Panc1 (cell line): ENCODE measurements around the gene IYD. TPM values are rescaled to one million over a fixed set of nuclear protein-coding genes. Genes with fewer than 3 reads are reported as not detected.

Experiments used
- ATAC-seq: fragments of 200-7000 bp; cut with Tn5 transposase; 2 replicates; pipeline ENCODE4 v1.9.1; 2020; ENCODE audit warnings: mild to moderate bottlenecking, moderate library complexity
- BruUV-seq: library from RNA; stranded (reverse); fragments of 400-500 nt; replicated peaks from 2 replicates; lab custom pipeline; 2021; lab: Mats Ljungman, UMichigan
- CTCF ChIA-PET: fragments of 300-600 bp; sonication (Branson Sonifier 250); formaldehyde crosslinking; loops from one replicate; lab custom pipeline; 2022; ENCODE audit warnings: antibody characterized with exemption; lab: Charles Lee
- POLR2A ChIA-PET: fragments of 300-600 bp; sonication (Branson Sonifier 250); formaldehyde crosslinking; loops from one replicate; lab custom pipeline; 2022; ENCODE audit warnings: antibody characterized with exemption; lab: Charles Lee
- DNase-seq: peaks from one replicate; pipeline ENCODE4 v3.0.0-alpha.2; 2010; ENCODE audit warnings: low read depth, low spot score
- H3K27ac ChIP-seq: 2 replicates; pipeline ENCODE4 v1.5.1; 2011; ENCODE audit warnings: mild to moderate bottlenecking, low read length, inconsistent platforms
- H3K27me3 ChIP-seq: fragments of 200-500 bp; sonication (Bioruptor generic); 2 replicates; pipeline ENCODE4 v1.6.0; 2014; ENCODE audit warnings: low read length, inconsistent platforms; ENCODE audit not compliant: control insufficient read depth, insufficient read depth
- H3K36me3 ChIP-seq: fragments of 200-500 bp; sonication (Bioruptor generic); 2 replicates; pipeline ENCODE4 v1.5.1; 2014; ENCODE audit warnings: inconsistent platforms, mild to moderate bottlenecking, low read length, moderate library complexity; ENCODE audit not compliant: control insufficient read depth, insufficient read depth
- H3K4me1 ChIP-seq: 2 replicates; pipeline ENCODE4 v1.5.1; 2011; ENCODE audit warnings: inconsistent platforms, mild to moderate bottlenecking, low read length, moderate library complexity; ENCODE audit not compliant: control insufficient read depth, insufficient read depth
- H3K4me3 ChIP-seq, 2 experiments: 2 replicates each; pipeline ENCODE4 v1.5.1; 2011 to 2012; ENCODE audit warnings: low read depth in 2 of 2, low read length in 2 of 2, mild to moderate bottlenecking in 2 of 2, inconsistent platforms in 1 of 2, moderate library complexity in 1 of 2
- H3K9me3 ChIP-seq: fragments of 200-500 bp; sonication (Bioruptor generic); 2 replicates; pipeline ENCODE4 v1.5.1; 2014; ENCODE audit warnings: low read depth, mild to moderate bottlenecking, inconsistent platforms, low read length, moderate library complexity; ENCODE audit not compliant: control insufficient read depth, insufficient read depth
- POLR2AphosphoS5 ChIP-seq: IDR thresholded peaks from 2 replicates; pipeline ENCODE4 v1.6.1; 2012; ENCODE audit warnings: mild to moderate bottlenecking, low read depth, low read length, moderate library complexity
- SIN3A ChIP-seq: IDR thresholded peaks from 2 replicates; pipeline ENCODE4 v1.6.1; 2012; ENCODE audit warnings: low read depth, mild to moderate bottlenecking, low read length, moderate library complexity, borderline replicate concordance; ENCODE audit not compliant: insufficient read depth
- TCF7L2 ChIP-seq: IDR thresholded peaks from 2 replicates; pipeline ENCODE4 v1.6.1; 2011; ENCODE audit warnings: mild to moderate bottlenecking, low read depth, low read length, inconsistent platforms
- in situ Hi-C: cut with HindIII; loops from 2 replicates; pipeline ENCODE4 v1.10.0; 2016; ENCODE audit warnings: low sequenced_read_pairs, low pct_unique_long_range_greater_than_20kb
- intact Hi-C: fragments of 100-400 bp; cut with micrococcal nuclease; formaldehyde crosslinking; loops from one replicate; pipeline ENCODE4 v1.10.0; 2022; ENCODE audit not compliant: unreplicated experiment
- total RNA-seq: library from RNA; stranded (reverse); gene quantifications from one replicate; pipeline ENCODE4 v1.2.1, GENCODE V29; 2021; ENCODE audit not compliant: unreplicated experiment
- TF ChIP-seq, protein P1 (sequence below), 2 experiments: IDR thresholded peaks; 2 replicates each; pipeline ENCODE4 v1.6.1; 2011 to 2012; ENCODE audit warnings: low read depth in 2 of 2, control low read depth in 1 of 2, low read length in 1 of 2, mild to moderate bottlenecking in 1 of 2, moderate library complexity in 1 of 2; ENCODE audit not compliant: insufficient read depth in 1 of 2
- TF ChIP-seq, protein P2 (sequence below): fragments of 450-650 bp; IDR thresholded peaks from 2 replicates; pipeline ENCODE4 v1.5.1; 2017; ENCODE audit warnings: mild to moderate bottlenecking

IYD gene
- total RNA-seq, 1 experiment from 2014 or later, result 0.03 TPM

DNA sequence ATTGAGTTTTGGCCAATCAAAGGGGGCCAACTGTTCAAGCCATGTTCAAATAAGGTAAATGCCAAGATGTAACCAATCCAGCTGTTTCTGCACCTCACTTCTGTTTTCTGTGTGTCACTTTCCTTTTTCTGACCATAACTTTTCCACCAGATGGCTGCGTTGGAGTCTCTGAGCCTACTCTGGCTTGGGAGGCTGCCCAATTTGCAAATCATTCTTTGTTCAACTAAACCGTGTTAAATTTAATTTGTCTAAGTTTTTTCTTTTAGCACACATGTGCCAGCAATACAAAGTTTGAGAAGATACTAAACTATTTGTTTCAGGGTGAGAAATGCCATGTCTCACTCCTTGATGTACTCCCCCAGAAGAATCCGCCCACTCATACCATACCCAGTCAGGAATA, 52.1 kb downstream of the IYD start:
- Histone ChIP-seq H3K27me3 (no peaks in the 10 kb centered on the region), H3K4me3 (no peak overlapping the region), H3K4me1 (peaks cover 8% of the 10 kb centered on the region; the same call in 1 of the 2 replicates), H3K27ac (no peak overlapping the region), H3K36me3 (no peaks in the 10 kb centered on the region), H3K9me3 (no peaks in the 10 kb centered on the region)
- no TSS peak for BruUV-seq
- ATAC-seq (no peak), DNase-seq (no peak)
- CTCF ChIA-PET, result no interaction called here
- in situ Hi-C loops, result no loop called here
- TF ChIP-seq, protein P1, sequence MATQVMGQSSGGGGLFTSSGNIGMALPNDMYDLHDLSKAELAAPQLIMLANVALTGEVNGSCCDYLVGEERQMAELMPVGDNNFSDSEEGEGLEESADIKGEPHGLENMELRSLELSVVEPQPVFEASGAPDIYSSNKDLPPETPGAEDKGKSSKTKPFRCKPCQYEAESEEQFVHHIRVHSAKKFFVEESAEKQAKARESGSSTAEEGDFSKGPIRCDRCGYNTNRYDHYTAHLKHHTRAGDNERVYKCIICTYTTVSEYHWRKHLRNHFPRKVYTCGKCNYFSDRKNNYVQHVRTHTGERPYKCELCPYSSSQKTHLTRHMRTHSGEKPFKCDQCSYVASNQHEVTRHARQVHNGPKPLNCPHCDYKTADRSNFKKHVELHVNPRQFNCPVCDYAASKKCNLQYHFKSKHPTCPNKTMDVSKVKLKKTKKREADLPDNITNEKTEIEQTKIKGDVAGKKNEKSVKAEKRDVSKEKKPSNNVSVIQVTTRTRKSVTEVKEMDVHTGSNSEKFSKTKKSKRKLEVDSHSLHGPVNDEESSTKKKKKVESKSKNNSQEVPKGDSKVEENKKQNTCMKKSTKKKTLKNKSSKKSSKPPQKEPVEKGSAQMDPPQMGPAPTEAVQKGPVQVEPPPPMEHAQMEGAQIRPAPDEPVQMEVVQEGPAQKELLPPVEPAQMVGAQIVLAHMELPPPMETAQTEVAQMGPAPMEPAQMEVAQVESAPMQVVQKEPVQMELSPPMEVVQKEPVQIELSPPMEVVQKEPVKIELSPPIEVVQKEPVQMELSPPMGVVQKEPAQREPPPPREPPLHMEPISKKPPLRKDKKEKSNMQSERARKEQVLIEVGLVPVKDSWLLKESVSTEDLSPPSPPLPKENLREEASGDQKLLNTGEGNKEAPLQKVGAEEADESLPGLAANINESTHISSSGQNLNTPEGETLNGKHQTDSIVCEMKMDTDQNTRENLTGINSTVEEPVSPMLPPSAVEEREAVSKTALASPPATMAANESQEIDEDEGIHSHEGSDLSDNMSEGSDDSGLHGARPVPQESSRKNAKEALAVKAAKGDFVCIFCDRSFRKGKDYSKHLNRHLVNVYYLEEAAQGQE (IDR thresholded peaks at IDR 0.05; ENCODE audit: insufficient read depth in 1 of 2, low read depth in 2 of 2, low read length in 1 of 2), result no peak
- TF ChIP-seq TCF7L2 (no peak), POLR2AphosphoS5 (no peak), SIN3A (no peak)
- TF ChIP-seq, protein P2, sequence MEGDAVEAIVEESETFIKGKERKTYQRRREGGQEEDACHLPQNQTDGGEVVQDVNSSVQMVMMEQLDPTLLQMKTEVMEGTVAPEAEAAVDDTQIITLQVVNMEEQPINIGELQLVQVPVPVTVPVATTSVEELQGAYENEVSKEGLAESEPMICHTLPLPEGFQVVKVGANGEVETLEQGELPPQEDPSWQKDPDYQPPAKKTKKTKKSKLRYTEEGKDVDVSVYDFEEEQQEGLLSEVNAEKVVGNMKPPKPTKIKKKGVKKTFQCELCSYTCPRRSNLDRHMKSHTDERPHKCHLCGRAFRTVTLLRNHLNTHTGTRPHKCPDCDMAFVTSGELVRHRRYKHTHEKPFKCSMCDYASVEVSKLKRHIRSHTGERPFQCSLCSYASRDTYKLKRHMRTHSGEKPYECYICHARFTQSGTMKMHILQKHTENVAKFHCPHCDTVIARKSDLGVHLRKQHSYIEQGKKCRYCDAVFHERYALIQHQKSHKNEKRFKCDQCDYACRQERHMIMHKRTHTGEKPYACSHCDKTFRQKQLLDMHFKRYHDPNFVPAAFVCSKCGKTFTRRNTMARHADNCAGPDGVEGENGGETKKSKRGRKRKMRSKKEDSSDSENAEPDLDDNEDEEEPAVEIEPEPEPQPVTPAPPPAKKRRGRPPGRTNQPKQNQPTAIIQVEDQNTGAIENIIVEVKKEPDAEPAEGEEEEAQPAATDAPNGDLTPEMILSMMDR, result no peak
- intact Hi-C loops, result no loop called here
- POLR2A ChIA-PET, result no interaction called here

DNA sequence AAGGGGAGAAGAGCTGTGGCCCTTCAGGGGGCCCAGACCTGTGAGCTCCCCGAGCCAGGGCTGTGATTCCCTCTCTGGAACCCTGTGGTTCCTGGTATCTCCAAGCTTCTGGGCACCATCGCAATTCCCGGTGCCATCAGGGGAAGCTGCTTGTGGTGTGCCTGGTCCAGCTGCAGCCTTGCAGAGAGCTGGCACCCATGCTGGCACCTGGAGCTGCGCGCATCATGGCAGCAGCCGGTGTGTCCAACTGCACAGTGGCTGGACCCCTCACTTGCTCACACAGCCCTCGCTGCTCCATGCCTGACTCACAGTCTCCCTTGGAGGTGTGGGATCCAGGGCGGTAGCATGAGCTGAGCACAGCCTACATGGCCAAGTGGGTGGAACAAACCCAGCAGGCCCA, 56.7 kb downstream of the IYD start:
- H3K27me3 ChIP-seq, result no peaks in the 10 kb centered on the region
- in situ Hi-C loops (no loop called here), intact Hi-C loops (no loop called here)
- BruUV-seq, result no TSS peak
- no peak overlapping the region for H3K27ac ChIP-seq
- ATAC-seq, result no peak
- H3K4me3 ChIP-seq, result no peak overlapping the region
- no peak for DNase-seq
- ChIA-PET POLR2A (no interaction called here), CTCF (no interaction called here)
- no peaks in the 10 kb centered on the region for H3K9me3 ChIP-seq
- TF ChIP-seq TCF7L2, result no peak
- TF ChIP-seq, protein P2, result no peak
- no peaks in the 10 kb centered on the region for H3K36me3 ChIP-seq
- H3K4me1 ChIP-seq, result no peaks in the 10 kb centered on the region
